Urinary bladder (tissue), 4 donors: ENCODE data around the gene RNPEPL1. TPM values are rescaled to one million over a fixed set of nuclear protein-coding genes. Genes with fewer than 3 reads are reported as not detected.
"Not testable (repeated sequence)": the region's sequence is repeated elsewhere in the genome, so short reads cannot be mapped to it uniquely, and the experiment has no call there.

Source experiments
- DNase-seq: peaks from one replicate; pipeline ENCODE4 v3.0.0-alpha.2; 2015; ENCODE audit errors: extremely low spot score
- H3K27ac ChIP-seq: one replicate; pipeline ENCODE4 v1.5.1; 2013; ENCODE audit warnings: low read depth, mild to moderate bottlenecking, moderate library complexity
- H3K36me3 ChIP-seq: one replicate; pipeline ENCODE4 v1.6.1; 2013; ENCODE audit warnings: mild to moderate bottlenecking, moderate library complexity; ENCODE audit not compliant: insufficient read depth
- H3K4me1 ChIP-seq: one replicate; pipeline ENCODE4 v1.6.1; 2013; ENCODE audit warnings: mild to moderate bottlenecking, moderate library complexity; ENCODE audit not compliant: insufficient read depth
- H3K4me3 ChIP-seq: one replicate; pipeline ENCODE4 v1.5.1; 2013; ENCODE audit warnings: low read depth, low read length
- WGBS: extraction: QIAGEN DNeasy Blood & Tissue Kit; methylation state at CpG from one replicate; pipeline ENCODE4 v1.1.7; 2013; 5-methylcytosine and 5-hydroxymethylcytosine counted together
- polyA plus RNA-seq: library from polyadenylated mRNA; stranded (reverse); fragments of 200-250 nt; gene quantifications from one replicate; pipeline ENCODE4 v1.2.3, GENCODE V29; 2013
- total RNA-seq: library from RNA; depleted of rRNA; stranded (reverse); fragments of >200 nt; gene quantifications from one replicate; pipeline ENCODE4 v1.2.3, GENCODE V29; 2014
- donor health status: healthy with polysubstance abuse.
- donor health status: healthy.

Gene RNPEPL1
- total and polyA plus RNA-seq, 2 donors: 14.5 to 76.3 TPM

- no peak for DNase-seq
- WGBS: 79% methylated on average over 20 of the region's 20 CpGs
These were observed 47.7 kb downstream of the RNPEPL1 start for GRCh38 chr2:240615820-240616547.

DNA sequence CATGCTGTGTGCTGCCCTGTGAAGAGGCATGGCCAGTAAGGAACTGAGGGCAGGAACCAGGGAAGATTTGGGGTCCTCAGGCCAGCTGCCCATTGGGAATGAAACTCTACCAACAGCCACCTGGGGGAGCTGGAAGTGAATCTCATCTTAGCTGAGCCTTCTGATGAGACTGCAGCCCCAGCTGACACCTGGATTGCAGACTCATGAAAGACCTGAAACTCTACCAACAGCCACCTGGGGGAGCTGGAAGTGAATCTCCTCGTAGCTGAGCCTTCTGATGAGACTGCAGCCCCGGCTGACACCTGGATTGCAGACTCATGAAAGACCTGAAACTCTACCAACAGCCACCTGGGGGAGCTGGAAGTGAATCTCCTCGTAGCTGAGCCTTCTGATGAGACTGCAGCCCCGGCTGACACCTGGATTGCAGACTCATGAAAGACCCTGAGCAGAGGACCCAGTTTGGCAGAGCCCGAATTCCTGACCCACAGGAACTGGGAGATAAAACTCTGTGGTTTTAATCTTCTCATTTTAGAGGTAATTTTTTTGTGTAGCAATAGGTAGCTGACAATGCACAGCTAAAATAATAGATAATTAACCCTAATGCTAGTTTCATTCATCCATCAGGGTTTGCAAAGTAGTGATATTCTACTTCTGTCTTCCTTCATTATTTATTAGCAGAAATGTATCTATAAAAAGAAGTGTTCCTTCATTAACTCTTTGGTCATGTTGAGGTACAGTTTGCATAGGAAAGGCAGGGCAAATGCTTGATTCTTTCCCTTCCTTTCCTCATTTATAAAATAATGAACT lies 48.8 kb downstream of the RNPEPL1 start:
- not testable (repeated sequence) for H3K36me3 ChIP-seq, H3K4me3 ChIP-seq, H3K4me1 ChIP-seq, H3K27ac ChIP-seq, DNase-seq
- 87% methylated on average over 5 of the region's 5 CpGs for WGBS

More at GRCh38 chr2:240615820-240616547, 47.7 kb downstream of the RNPEPL1 start:
- Histone ChIP-seq H3K36me3 (no peaks in the 10 kb centered on the region), H3K27ac (no peak overlapping the region), H3K4me3 (no peak overlapping the region), H3K4me1 (no peaks in the 10 kb centered on the region)

DNA sequence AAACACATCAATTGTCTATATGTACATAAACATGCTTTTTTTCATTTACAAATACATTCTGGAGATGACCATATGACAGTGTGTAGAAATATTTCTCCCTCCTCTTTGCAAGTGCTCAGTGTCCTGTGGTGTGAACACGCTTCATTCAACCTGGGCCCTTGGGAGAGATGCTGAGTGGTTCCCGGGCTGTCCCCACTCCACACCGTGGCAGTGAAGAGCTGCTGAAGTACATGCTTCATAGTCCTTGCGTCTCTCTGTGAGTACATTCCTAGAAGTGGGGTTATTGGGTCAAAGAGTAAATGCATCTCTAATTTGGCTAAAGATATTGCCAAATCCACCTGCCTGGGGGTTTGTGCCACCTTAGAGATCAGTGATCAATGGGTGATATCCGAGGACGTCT lies 50.5 kb downstream of the RNPEPL1 start:
- no peak overlapping the region for H3K27ac ChIP-seq
- H3K4me1 ChIP-seq: no peaks in the 10 kb centered on the region
- WGBS: 95% methylated on average over 6 of the region's 6 CpGs
- no peak for DNase-seq
- H3K36me3 ChIP-seq: no peaks in the 10 kb centered on the region
- H3K4me3 ChIP-seq: no peak overlapping the region

- DNase-seq: no peak
- H3K36me3 ChIP-seq: no peaks in the 10 kb centered on the region
- H3K4me3 ChIP-seq: no peak overlapping the region
- H3K27ac ChIP-seq: no peak overlapping the region
- WGBS: 79% methylated on average over 19 of the region's 19 CpGs
- H3K4me1 ChIP-seq: no peaks in the 10 kb centered on the region
These were observed 51.3 kb downstream of the RNPEPL1 start for GRCh38 chr2:240619506-240620148.

DNA sequence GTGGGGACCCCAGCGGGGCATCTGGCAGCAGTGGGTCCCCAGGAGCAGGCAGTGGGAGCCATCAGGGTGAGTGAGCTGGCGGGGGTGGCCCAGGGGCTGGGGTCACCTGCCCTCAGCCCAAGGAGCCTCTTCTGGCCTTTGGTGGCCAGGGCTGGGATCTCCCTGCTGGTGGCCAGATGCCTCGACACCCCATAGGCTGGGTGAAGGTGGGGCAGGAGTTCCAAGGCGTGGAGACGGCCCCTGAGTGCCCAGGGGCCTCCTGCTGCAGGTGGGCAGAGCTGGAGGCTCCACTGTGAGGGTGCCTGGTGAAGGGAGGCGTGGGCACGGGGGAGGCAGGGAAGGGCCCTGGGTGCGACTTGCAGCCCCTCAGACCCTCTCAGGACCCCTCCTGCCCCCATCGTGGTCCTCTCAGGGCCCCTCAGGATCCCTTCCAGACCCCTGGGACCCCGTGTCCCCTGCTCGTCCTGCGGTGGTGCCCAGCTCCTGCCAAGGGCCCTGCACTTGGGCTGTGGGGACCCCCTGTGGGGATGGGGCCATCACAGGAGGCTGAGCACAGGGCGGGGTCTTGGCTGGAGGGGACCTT lies 52.0 kb downstream of the RNPEPL1 start:
- Histone ChIP-seq H3K27ac (no peak overlapping the region), H3K4me3 (no peak overlapping the region), H3K4me1 (no peaks in the 10 kb centered on the region), H3K36me3 (no peaks in the 10 kb centered on the region)
- DNase-seq: no peak
- WGBS: 93% methylated on average over 13 of the region's 13 CpGs

- Histone ChIP-seq H3K36me3 (no peaks in the 10 kb centered on the region), H3K4me3 (no peak overlapping the region)
- WGBS: 88% methylated on average over 7 of the region's 7 CpGs
These were observed 52.6 kb downstream of the RNPEPL1 start for GRCh38 chr2:240620859-240621258.

GRCh38 chr2:240622060-240622411 lies 53.8 kb downstream of the RNPEPL1 start:
- 69% methylated on average over 9 of the region's 9 CpGs for WGBS
- no peak for DNase-seq
- no peak overlapping the region for H3K4me3 ChIP-seq
- no peaks in the 10 kb centered on the region for H3K36me3 ChIP-seq
- no peaks in the 10 kb centered on the region for H3K4me1 ChIP-seq
- no peak overlapping the region for H3K27ac ChIP-seq

More at GRCh38 chr2:240620859-240621258, 52.6 kb downstream of the RNPEPL1 start:
- DNase-seq: no peak
- H3K27ac ChIP-seq: no peak overlapping the region
- H3K4me1 ChIP-seq: no peaks in the 10 kb centered on the region

DNA sequence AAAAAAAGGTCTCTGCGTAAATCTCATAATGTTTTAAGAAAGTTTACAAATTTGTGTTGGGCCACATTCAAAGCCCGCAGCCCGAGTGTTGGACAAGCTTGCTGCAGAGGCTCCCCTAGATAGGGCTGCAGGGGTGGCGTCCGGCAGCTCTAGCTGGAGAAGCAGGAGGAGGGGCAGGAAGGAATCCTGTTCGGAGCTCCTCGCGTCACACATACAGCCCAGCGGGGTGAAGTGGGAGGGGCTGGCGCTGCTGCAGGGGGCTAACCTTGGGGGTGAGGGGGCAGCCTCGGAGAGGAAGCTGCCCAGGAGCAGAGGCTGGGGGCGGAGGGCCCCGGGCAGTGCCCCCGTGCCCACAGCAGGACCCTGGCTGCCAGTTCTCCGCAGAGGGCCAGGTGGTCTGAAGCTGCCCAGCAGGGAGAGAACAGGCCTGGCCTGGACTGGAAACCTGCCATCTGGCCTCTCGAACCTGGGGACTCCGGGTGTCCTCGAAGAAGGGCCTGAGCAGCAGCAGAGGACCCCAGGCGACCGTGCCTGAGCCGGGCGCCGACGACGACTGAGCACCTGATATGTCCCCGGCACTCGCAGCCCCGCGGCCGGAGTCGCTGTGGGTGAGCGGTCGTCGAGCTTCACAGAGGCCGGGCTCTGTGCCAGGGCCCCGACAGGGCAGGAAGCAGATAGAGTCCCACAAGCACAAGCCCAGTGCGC lies 54.4 kb downstream of the RNPEPL1 start:
- Histone ChIP-seq H3K4me3 (no peak overlapping the region), H3K4me1 (no peaks in the 10 kb centered on the region), H3K27ac (no peak overlapping the region), H3K36me3 (no peaks in the 10 kb centered on the region)
- WGBS: 33% methylated on average over 37 of the region's 37 CpGs
- no peak for DNase-seq

DNA sequence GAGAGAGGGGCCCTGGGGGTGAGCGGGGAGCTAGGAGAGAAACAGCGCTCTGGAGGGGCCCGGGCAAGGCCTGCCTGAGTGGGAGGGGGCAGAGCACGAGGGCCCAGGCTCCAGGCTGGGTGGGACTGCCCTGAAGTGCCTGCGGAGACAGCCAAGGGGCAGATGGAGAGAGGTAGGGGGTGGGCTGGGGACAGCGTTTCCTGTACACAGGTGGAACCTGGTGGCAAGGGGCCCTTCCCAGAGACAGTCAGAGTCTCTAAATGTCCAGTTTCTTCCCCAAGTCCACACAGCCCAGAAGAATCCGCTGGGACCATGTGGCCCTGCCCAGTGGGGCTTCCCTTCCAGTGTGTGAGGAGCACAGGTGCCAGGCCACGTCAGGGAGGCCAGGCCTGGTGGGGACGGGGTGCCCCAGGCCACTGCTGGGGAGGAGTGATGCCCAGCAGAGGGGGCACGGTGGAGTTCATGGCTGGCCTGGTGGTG lies 55.3 kb downstream of the RNPEPL1 start:
- Histone ChIP-seq H3K4me3 (no peak overlapping the region), H3K27ac (no peak overlapping the region), H3K4me1 (no peaks in the 10 kb centered on the region), H3K36me3 (no peaks in the 10 kb centered on the region)
- DNase-seq: no peak
- 87% methylated on average over 10 of the region's 10 CpGs for WGBS

DNA sequence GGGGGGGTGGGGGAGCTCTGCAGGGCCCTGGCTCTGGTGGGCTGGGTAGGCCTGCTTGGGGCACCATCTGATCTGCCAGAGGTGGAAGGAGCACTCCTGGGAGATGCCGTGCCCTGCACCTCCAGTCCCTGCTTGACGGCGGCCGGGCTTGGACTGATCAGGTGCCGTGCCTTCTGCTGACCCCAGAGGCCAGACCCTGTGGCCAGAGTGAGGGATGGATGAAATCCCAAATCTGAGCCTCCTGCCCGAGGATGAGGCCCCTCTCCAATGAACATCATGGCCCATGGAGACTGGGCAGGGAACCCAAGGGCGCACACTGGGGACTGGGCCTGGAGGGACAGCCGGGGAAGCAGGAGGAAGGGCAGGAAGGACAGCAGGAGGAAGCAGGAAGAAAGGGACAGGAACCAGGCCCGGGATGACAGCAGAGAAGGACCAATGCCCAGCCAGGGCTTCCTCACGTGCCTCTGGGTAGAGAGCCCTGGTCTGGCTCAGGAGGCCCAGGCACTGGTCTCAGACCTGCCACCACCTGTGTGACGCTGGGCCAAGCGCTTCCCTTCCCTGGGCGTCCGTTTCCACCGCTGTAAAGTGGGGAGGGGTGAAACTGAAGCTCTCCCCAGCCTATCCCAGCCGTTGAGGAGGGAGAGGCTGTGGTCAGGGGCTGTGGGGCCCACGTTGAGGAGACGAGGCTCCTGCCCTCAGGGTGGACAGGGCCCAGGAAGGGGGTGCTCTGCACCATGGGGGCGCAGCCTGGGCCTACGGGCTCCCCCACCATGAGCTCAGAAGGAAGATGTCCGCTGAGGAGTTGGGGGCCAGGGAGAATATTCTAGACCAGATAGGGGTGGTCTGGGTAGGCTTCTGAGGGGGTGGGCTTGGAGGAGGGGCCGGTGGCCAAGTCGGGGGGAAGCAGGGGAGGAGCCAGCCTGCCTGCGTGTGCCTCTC lies 56.0 kb downstream of the RNPEPL1 start:
- WGBS: 71% methylated on average over 24 of the region's 24 CpGs
- H3K4me1 ChIP-seq: no peaks in the 10 kb centered on the region
- no peak for DNase-seq
- no peaks in the 10 kb centered on the region for H3K36me3 ChIP-seq
- H3K4me3 ChIP-seq: no peak overlapping the region
- H3K27ac ChIP-seq: no peak overlapping the region

- H3K36me3 ChIP-seq: no peaks in the 10 kb centered on the region
- H3K4me3 ChIP-seq: no peak within 1 kb of the TSS
- H3K4me1 ChIP-seq: no peaks in the 10 kb centered on the region
- no peak for DNase-seq
- H3K27ac ChIP-seq: no peak within 1 kb of the TSS
- WGBS: 42% methylated on average over 23 of the region's 23 CpGs
These were observed 56.8 kb downstream of the RNPEPL1 start, which contains the start of gene GPR35 for GRCh38 chr2:240624950-240625621. Gene GPR35, plus strand, starts transcription at chr2:240625480. Its CDS starts 4,473 bp downstream, at chr2:240629953.
